ENCODE results near the gene ZNF776. TPM values are rescaled to one million over a fixed set of nuclear protein-coding genes. Genes with fewer than 3 reads are reported as not detected.

Gene ZNF776
- total RNA-seq, 1 experiment from 2014 or later = 21.6 TPM

GRCh38 chr19:57748029-57748428 is 1.4 kb downstream of the ZNF776 start:
- Mint-ChIP-seq H3K27me3 (ENCODE audit: unreplicated experiment) (no peaks in the 10 kb centered on the region), H3K36me3 (ENCODE audit: insufficient read depth, unreplicated experiment) (peaks cover 41% of the 10 kb centered on the region), H3K4me1 (ENCODE audit: low read depth, unreplicated experiment) (peaks cover 11% of the 10 kb centered on the region), H3K9me3 (ENCODE audit: low read depth, unreplicated experiment) (peaks cover 23% of the 10 kb centered on the region), H3K4me3 (ENCODE audit: low read depth, unreplicated experiment) (peak overlapping the region; percentile 100), H3K27ac (ENCODE audit: unreplicated experiment) (peak overlapping the region; percentile 22)
- no peak for TF ChIP-seq CTCF (IDR thresholded peaks at IDR 0.05; ENCODE audit: unreplicated experiment)
- CTCF ChIA-PET = no interaction called here
- intact Hi-C loops (cut with micrococcal nuclease; ENCODE audit: unreplicated experiment) = loop anchor here (1.0 to 5.0 kb wide), 2 partner anchors 21 to 404 kb away; partner anchors contain the start of genes ZNF329 and ZNF671
- BruUV-seq (replicated peaks) = no TSS peak
- no peak for DNase-seq

- H3K4me3 Mint-ChIP-seq (ENCODE audit: low read depth, unreplicated experiment) = no peak overlapping the region
- peaks cover 51% of the 10 kb centered on the region for H3K36me3 Mint-ChIP-seq (ENCODE audit: insufficient read depth, unreplicated experiment)
- intact Hi-C loops (cut with micrococcal nuclease; ENCODE audit: unreplicated experiment) = no loop called here
- CTCF ChIA-PET = no interaction called here
- H3K27ac Mint-ChIP-seq (ENCODE audit: unreplicated experiment) = peak overlapping the region; percentile 47
- H3K4me1 Mint-ChIP-seq (ENCODE audit: low read depth, unreplicated experiment) = no peaks in the 10 kb centered on the region
- no TSS peak for BruUV-seq (replicated peaks)
- no peak for DNase-seq
- no peaks in the 10 kb centered on the region for H3K27me3 Mint-ChIP-seq (ENCODE audit: unreplicated experiment)
- TF ChIP-seq CTCF (IDR thresholded peaks at IDR 0.05; ENCODE audit: unreplicated experiment) = no peak
- peaks cover 27% of the 10 kb centered on the region for H3K9me3 Mint-ChIP-seq (ENCODE audit: low read depth, unreplicated experiment)
These were observed 7.6 kb downstream of the ZNF776 start for GRCh38 chr19:57754091-57754673.

- no peak overlapping the region for H3K27ac Mint-ChIP-seq (ENCODE audit: unreplicated experiment)
- CTCF ChIA-PET = no interaction called here
- DNase-seq = no peak
- peaks cover 27% of the 10 kb centered on the region for H3K9me3 Mint-ChIP-seq (ENCODE audit: low read depth, unreplicated experiment)
- no peak overlapping the region for H3K4me3 Mint-ChIP-seq (ENCODE audit: low read depth, unreplicated experiment)
- no peaks in the 10 kb centered on the region for H3K4me1 Mint-ChIP-seq (ENCODE audit: low read depth, unreplicated experiment)
- no peaks in the 10 kb centered on the region for H3K27me3 Mint-ChIP-seq (ENCODE audit: unreplicated experiment)
- no TSS peak for BruUV-seq (replicated peaks)
- H3K36me3 Mint-ChIP-seq (ENCODE audit: insufficient read depth, unreplicated experiment) = peaks cover 51% of the 10 kb centered on the region
- intact Hi-C loops (cut with micrococcal nuclease; ENCODE audit: unreplicated experiment) = no loop called here
- TF ChIP-seq CTCF (IDR thresholded peaks at IDR 0.05; ENCODE audit: unreplicated experiment) = no peak
These were observed 8.4 kb downstream of the ZNF776 start for GRCh38 chr19:57755031-57755430.

- no peak for TF ChIP-seq CTCF (IDR thresholded peaks at IDR 0.05; ENCODE audit: unreplicated experiment)
- Mint-ChIP-seq H3K27ac (ENCODE audit: unreplicated experiment) (no peak overlapping the region), H3K36me3 (ENCODE audit: insufficient read depth, unreplicated experiment) (peaks cover 38% of the 10 kb centered on the region), H3K4me3 (ENCODE audit: low read depth, unreplicated experiment) (no peak overlapping the region), H3K4me1 (ENCODE audit: low read depth, unreplicated experiment) (no peaks in the 10 kb centered on the region), H3K9me3 (ENCODE audit: low read depth, unreplicated experiment) (peaks cover 14% of the 10 kb centered on the region), H3K27me3 (ENCODE audit: unreplicated experiment) (no peaks in the 10 kb centered on the region)
- CTCF ChIA-PET = no interaction called here
- no TSS peak for BruUV-seq (replicated peaks)
- DNase-seq = no peak
- intact Hi-C loops (cut with micrococcal nuclease; ENCODE audit: unreplicated experiment) = no loop called here
These were observed 11.3 kb downstream of the ZNF776 start for GRCh38 chr19:57757941-57758340.

Measured in Calu3 (cell line).